Esophagus muscularis mucosa (tissue), 4 donors: ENCODE data around the gene ALPK3.

ENCODE experiments used
- EP300 ChIP-seq: sonication (generic); formaldehyde crosslinking; IDR thresholded peaks from one replicate; pipeline ENCODE4 v1.6.1; 2017; ENCODE audit warnings: antibody characterized with exemption
- POLR2A ChIP-seq: fragments of 450-650 bp; IDR thresholded peaks from one replicate; pipeline ENCODE4 v1.6.1; 2017; ENCODE audit warnings: antibody characterized with exemption, moderate library complexity, mild to moderate bottlenecking, low read depth
- POLR2AphosphoS5 ChIP-seq, 2 donors: sonication (generic); formaldehyde crosslinking; IDR thresholded peaks; one replicate each; pipeline ENCODE4 v1.6.1; 2017; ENCODE audit warnings: antibody characterized with exemption in 2 of 2
- TF ChIP-seq, protein P1 (sequence below), 3 experiments: fragments of 200-600 bp in 2 of 3; fragments of 450-650 bp in 1 of 3; sonication (generic) in 2 of 3; IDR thresholded peaks; one replicate each; pipeline ENCODE4 v1.5.1; 2017 to 2019; ENCODE audit warnings: antibody characterized with exemption in 3 of 3, mild to moderate bottlenecking in 2 of 3, moderate library complexity in 1 of 3

DNA sequence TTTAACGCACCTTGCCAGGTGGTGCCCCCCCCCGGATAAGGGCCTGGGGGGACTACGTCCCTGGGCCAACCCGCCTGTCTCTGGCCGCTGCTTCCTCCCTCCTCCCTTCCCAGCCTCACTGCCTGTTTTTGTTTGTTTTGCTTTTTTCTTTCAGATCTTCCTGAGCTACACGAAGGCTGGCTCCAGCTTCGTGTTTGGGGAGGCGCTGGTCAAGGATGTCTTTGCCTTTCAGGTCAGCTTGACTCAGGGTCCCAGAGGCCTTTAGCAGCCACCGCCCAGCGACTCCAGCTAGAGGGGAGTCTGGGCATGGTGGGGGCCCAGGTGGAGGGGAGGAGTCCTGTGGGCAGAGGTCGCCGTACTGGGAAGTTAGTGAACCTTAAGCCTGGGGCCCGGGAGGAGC is 91.4 kb downstream of the ALPK3 start:
- no peak for TF ChIP-seq POLR2A
- no peak for TF ChIP-seq EP300
- TF ChIP-seq POLR2AphosphoS5 (IDR thresholded peaks at IDR 0.05) = no peak
- TF ChIP-seq, protein P1, sequence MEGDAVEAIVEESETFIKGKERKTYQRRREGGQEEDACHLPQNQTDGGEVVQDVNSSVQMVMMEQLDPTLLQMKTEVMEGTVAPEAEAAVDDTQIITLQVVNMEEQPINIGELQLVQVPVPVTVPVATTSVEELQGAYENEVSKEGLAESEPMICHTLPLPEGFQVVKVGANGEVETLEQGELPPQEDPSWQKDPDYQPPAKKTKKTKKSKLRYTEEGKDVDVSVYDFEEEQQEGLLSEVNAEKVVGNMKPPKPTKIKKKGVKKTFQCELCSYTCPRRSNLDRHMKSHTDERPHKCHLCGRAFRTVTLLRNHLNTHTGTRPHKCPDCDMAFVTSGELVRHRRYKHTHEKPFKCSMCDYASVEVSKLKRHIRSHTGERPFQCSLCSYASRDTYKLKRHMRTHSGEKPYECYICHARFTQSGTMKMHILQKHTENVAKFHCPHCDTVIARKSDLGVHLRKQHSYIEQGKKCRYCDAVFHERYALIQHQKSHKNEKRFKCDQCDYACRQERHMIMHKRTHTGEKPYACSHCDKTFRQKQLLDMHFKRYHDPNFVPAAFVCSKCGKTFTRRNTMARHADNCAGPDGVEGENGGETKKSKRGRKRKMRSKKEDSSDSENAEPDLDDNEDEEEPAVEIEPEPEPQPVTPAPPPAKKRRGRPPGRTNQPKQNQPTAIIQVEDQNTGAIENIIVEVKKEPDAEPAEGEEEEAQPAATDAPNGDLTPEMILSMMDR (IDR thresholded peaks at IDR 0.05) = no peak
